ENCODE measurements around the gene RPS25.

The RPS25 gene

DNA sequence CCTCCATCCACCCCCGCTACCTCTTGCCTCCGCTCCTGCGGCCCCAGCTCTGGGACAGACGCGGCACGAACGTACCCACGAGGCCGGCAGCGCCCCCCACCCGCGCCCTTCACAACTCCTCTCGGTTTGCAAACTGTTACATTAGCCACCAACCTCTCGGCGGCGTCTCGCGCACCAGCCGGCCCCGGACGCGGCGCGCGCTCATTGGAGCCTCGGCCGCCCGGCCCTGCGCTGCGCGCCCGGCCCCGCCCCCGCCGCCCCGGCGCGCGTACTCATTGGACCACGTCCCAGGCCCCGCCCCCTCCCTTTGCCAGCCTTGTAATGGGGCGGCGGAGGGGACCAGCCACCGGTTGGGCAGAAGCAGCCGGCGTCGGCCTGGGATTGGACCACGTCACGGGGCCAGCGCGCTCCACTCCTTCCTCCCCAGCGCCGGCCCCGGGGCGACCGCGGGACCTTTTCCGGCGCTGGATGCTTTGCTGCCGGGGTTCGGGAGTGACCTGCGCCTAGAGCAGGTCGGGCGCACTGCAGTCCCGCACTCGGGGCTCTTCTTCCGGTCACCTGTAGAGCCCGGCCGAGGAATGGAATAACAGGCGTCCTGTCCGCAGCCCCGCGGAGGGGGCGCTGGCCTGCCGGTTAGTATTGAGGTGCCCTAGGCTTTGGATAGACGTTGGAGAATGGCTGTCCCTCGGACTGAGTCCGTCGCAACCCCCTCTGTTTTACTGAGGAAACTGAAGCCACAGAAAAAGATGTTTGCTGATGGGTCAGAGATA, 39.0 kb upstream of the RPS25 start, which contains the start of gene HYOU1:
Gene HYOU1 (minus strand): TSS at position 206 of the 770 bp plus-strand sequence. CDS start 1,045 bp downstream, outside the sequence.
- no peak for TF ChIP-seq CTCF (IDR thresholded peaks at IDR 0.05)
- peak; percentile 98 for DNase-seq (ENCODE audit: low spot score)
- peak within 1 kb of the TSS; percentile 81 to 95 for H3K27ac ChIP-seq
- peak within 1 kb of the TSS; percentile 98 for H3K4me3 ChIP-seq

DNA sequence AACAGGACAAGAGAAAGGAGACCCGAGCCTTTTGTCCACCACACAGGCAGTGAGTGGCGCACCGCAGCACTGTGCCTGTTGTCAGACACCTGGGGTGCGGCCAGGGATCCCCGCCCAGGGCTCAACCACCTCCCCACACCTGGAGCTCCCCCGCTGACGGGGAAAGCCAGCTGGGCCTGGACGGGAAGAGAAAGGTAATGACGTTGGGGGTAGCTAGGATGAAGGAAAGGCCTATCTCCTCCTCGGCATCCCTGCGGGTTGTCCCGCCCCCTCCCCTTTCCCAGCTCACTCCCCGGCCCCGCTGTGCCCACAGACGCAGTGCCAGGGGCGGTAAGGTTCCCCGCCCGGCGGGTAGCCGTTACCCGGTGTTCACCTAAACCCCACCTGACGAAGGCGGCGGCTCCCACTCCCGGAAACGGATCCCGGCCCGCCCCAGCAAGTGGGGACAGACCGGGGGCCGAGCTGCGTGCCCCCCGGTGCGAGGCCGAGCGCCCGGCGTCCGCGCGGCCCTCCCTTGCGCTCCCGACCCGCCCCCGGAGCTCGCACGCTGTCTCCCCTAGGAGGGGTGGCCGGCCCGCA, 38.4 kb upstream of the RPS25 start:
- peak; percentile 79 for DNase-seq (ENCODE audit: low spot score)
- TF ChIP-seq CTCF (IDR thresholded peaks at IDR 0.05), result no peak
- Histone ChIP-seq H3K4me3 (peak overlapping the region; percentile 98), H3K27ac (peak overlapping the region; percentile 74 to 95)

DNA sequence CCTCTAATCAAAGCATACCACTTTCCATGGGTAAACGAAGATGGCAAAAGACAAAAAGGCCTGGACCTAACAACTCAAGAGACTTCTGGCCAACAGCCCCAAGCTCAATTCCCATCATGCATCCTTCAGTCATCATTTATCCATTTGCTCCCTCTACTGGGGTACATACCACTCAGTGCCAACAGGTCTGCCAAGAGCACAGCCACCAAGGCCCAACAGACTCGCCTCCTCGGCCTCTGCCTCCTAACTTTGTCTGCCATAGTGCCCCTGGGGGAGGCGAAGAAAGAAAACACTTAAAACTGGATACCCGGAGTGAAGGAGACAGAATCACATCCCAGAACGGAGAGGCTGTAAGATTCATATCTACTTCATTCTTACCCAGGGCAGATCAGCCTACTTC, 37.8 kb upstream of the RPS25 start:
- DNase-seq (ENCODE audit: low spot score), result no peak
- Histone ChIP-seq H3K4me3 (peak overlapping the region; percentile 98), H3K27ac (peak overlapping the region in 1 of 2 donors; percentile 95)
- no peak for TF ChIP-seq CTCF (IDR thresholded peaks at IDR 0.05)

GRCh38 chr11:119054418-119054817, 36.3 kb upstream of the RPS25 start:
- H3K4me3 ChIP-seq, result no peak overlapping the region
- DNase-seq (ENCODE audit: low spot score), result no peak
- H3K27ac ChIP-seq, result no peak overlapping the region
- TF ChIP-seq CTCF (IDR thresholded peaks at IDR 0.05), result no peak

DNA sequence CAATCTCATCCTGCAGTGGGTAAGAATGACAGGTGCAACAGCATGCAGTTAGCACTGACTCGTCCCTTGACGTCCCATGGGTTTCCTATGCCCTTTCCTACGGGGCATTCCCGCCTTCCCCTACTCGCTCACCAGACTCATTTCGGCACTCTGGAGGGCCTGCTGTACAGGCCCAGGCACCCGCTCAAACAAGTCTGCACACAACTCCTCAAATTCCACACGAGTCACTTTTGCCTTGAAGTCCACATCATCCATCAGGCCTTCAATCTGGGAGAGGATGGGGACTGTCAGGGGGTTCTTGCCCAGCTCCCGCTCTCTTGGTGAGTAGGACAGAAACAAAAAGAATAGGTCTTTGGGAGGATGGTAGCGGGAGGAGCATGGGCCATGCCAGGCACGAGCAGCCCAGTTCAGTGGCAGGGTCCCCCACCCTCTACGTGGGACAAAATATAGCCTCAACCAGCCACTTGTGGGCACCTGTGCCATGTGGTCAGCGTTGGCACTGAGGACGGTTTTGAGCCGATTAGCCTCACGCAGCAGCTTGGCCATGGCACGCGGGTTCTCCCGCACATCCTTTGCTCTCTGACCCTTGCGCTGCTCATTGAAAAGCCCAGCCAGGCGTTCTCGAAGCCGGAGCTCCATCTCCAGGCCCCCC, 34.1 kb upstream of the RPS25 start:
- DNase-seq (ENCODE audit: low spot score), result no peak
- Histone ChIP-seq H3K4me3 (no peak overlapping the region), H3K27ac (no peak overlapping the region)
- no peak for TF ChIP-seq CTCF (IDR thresholded peaks at IDR 0.05)

DNA sequence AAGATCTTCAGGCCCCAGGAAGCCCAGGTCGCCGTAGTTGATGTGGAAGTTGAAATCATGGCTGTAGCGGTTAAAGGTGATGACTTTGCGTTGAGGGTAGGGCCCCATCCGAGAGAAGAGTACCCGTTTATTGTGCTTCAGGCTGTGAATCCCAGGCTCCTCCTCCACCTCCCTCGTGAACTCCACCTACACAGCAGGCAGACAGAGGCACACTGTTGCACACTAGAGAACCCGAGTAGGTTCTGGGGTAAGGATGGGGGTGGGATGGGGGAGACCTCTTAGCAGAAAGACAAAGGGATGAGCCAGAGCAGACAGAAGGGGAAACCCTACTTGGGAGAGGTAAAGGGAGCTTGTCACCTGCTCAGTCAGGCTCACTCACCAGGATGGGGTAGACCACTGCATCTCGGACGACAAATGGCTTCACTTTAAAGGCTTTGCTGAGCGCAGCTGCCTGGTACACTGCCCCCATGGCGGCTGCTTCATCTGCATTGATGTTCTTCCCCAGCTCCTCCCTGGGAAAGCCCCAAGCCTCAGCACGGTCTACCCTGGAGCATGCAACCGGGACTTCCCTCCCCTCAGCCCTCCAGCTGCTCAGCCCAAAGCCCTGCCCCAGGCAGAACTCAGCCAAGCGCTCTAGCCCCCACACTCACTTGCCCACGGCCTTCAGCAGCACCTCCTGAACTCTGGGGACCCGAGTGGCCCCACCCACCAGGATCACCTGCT, 33.5 kb upstream of the RPS25 start:
- Histone ChIP-seq H3K27ac (no peak overlapping the region), H3K4me3 (no peak overlapping the region)
- no peak for TF ChIP-seq CTCF (IDR thresholded peaks at IDR 0.05)
- no peak for DNase-seq (ENCODE audit: low spot score)
